Nephron (organoid): ENCODE measurements around the gene ANKFN1.

Experiments
- H3K27ac Mint-ChIP-seq, 3 experiments: 2 replicates each; pipeline ENCODE4 v1.8.0; 2020; ENCODE audit warnings: mixed read lengths in 3 of 3, mild to moderate bottlenecking in 2 of 3, moderate library complexity in 1 of 3
- H3K27me3 Mint-ChIP-seq: 2 replicates; pipeline ENCODE4 v1.8.0; 2021; ENCODE audit warnings: low read depth, mild to moderate bottlenecking, moderate library complexity, mixed read lengths
- H3K36me3 Mint-ChIP-seq: 2 replicates; pipeline ENCODE4 v1.8.0; 2020; ENCODE audit warnings: low read depth, mixed read lengths
- H3K4me1 Mint-ChIP-seq: 2 replicates; pipeline ENCODE4 v1.8.0; 2020; ENCODE audit warnings: mixed read lengths
- H3K4me3 Mint-ChIP-seq, 3 experiments: 2 replicates each; pipeline ENCODE4 v1.8.0; 2020; ENCODE audit warnings: mild to moderate bottlenecking in 3 of 3, mixed read lengths in 3 of 3, moderate library complexity in 2 of 3
- H3K9me3 Mint-ChIP-seq: 2 replicates; pipeline ENCODE4 v1.8.0; 2020; ENCODE audit warnings: mixed read lengths
- CTCF ChIP-seq, 3 experiments: fragments of 200-600 bp; sonication (generic); IDR thresholded peaks; one replicate each; pipeline ENCODE4 v1.5.0; 2021; ENCODE audit warnings: antibody characterized with exemption in 3 of 3; ENCODE audit not compliant: unreplicated experiment in 3 of 3

ANKFN1 gene

GRCh38 chr17:56325313-56326000 is 172.2 kb downstream of the ANKFN1 start:
- Mint-ChIP-seq H3K9me3 (no peaks in the 10 kb centered on the region), H3K4me1 (peaks cover 15% of the 10 kb centered on the region), H3K27me3 (peaks cover 16% of the 10 kb centered on the region), H3K36me3 (no peaks in the 10 kb centered on the region), H3K27ac (no peak overlapping the region), H3K4me3 (peak overlapping the region in 1 of 3 experiments; percentile 49)
- TF ChIP-seq CTCF (IDR thresholded peaks at IDR 0.05; ENCODE audit: unreplicated experiment in 3 of 3) = no peak

GRCh38 chr17:56326001-56326359 is 172.7 kb downstream of the ANKFN1 start:
- no peaks in the 10 kb centered on the region for H3K9me3 Mint-ChIP-seq
- H3K27ac Mint-ChIP-seq = no peak overlapping the region
- peaks cover 16% of the 10 kb centered on the region for H3K27me3 Mint-ChIP-seq
- TF ChIP-seq CTCF (IDR thresholded peaks at IDR 0.05; ENCODE audit: unreplicated experiment in 3 of 3) = no peak
- H3K4me1 Mint-ChIP-seq = peaks cover 15% of the 10 kb centered on the region
- peak overlapping the region in 2 of 3 experiments; percentile 49 for H3K4me3 Mint-ChIP-seq
- no peaks in the 10 kb centered on the region for H3K36me3 Mint-ChIP-seq

GRCh38 chr17:56347639-56348038 is 194.4 kb downstream of the ANKFN1 start:
- peaks cover 6% of the 10 kb centered on the region for H3K4me1 Mint-ChIP-seq
- peak overlapping the region in 2 of 3 experiments; percentile 28 to 44 for H3K27ac Mint-ChIP-seq
- no peaks in the 10 kb centered on the region for H3K27me3 Mint-ChIP-seq
- no peak for TF ChIP-seq CTCF (IDR thresholded peaks at IDR 0.05; ENCODE audit: unreplicated experiment in 3 of 3)
- peaks cover 23% of the 10 kb centered on the region for H3K9me3 Mint-ChIP-seq
- H3K4me3 Mint-ChIP-seq = peak overlapping the region in 1 of 3 experiments; percentile 1
- peaks cover 3% of the 10 kb centered on the region for H3K36me3 Mint-ChIP-seq

DNA sequence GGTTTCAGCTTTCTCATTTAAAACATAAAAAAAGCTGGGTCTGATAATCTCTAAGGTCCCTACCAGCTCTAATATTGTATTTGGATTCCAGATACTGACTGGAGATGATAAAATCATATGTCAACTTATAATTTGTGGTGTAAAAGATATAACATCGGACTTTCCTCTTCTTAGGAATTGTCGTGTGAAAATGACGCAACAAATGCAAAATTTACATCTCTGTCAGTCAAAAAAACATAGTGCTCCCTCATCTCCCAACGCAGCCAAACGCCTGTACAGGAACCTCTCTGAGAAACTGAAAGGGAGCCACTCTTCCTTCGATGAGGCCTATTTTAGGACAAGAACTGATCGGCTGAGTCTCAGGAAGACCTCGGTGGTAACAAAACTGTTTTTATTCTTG is 197.3 kb downstream of the ANKFN1 start:
- no peak overlapping the region for H3K27ac Mint-ChIP-seq

GRCh38 chr17:56351675-56352074 is 198.4 kb downstream of the ANKFN1 start:
- no peak for TF ChIP-seq CTCF (IDR thresholded peaks at IDR 0.05; ENCODE audit: unreplicated experiment in 3 of 3)
- H3K4me3 Mint-ChIP-seq = no peak overlapping the region
- H3K27ac Mint-ChIP-seq = no peak overlapping the region
- H3K9me3 Mint-ChIP-seq = peaks cover 7% of the 10 kb centered on the region
- peaks cover 6% of the 10 kb centered on the region for H3K4me1 Mint-ChIP-seq
- no peaks in the 10 kb centered on the region for H3K27me3 Mint-ChIP-seq
- H3K36me3 Mint-ChIP-seq = no peaks in the 10 kb centered on the region

More for the DNA sequence above, 197.3 kb downstream of the ANKFN1 start:
- Mint-ChIP-seq H3K9me3 (peaks cover 9% of the 10 kb centered on the region), H3K36me3 (no peaks in the 10 kb centered on the region), H3K27me3 (no peaks in the 10 kb centered on the region), H3K4me1 (peaks cover 6% of the 10 kb centered on the region), H3K4me3 (no peak overlapping the region)
- no peak for TF ChIP-seq CTCF (IDR thresholded peaks at IDR 0.05; ENCODE audit: unreplicated experiment in 3 of 3)

DNA sequence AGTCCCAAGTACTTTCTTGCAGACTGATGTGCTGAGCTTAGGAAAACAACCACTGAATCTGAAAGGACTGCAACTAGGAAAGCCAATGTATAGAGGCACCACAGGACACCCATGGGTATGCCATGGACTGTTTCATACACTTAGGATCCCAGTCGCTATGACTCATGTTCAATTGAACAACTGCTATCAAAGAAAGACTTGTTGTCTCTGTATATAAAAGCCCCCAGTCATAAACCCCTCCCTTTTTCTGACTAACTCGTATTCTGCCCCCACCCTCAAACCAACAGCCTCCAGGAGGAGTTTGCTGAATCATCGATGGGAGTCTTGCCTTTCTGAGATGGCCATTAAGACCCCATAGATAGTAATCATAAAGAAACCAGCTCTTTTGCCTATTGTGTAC is 205.4 kb downstream of the ANKFN1 start:
- no peaks in the 10 kb centered on the region for H3K27me3 Mint-ChIP-seq
- H3K36me3 Mint-ChIP-seq = no peaks in the 10 kb centered on the region
- TF ChIP-seq CTCF (IDR thresholded peaks at IDR 0.05; ENCODE audit: unreplicated experiment in 3 of 3) = no peak
- no peaks in the 10 kb centered on the region for H3K9me3 Mint-ChIP-seq
- H3K4me3 Mint-ChIP-seq = no peak overlapping the region
- H3K4me1 Mint-ChIP-seq = no peaks in the 10 kb centered on the region
- no peak overlapping the region for H3K27ac Mint-ChIP-seq
